ENCODE data around the gene TRAPPC10. TPM values are rescaled to one million over a fixed set of nuclear protein-coding genes. Genes with fewer than 3 reads are reported as not detected.

The TRAPPC10 gene
- total RNA-seq, 1 experiment from 2014 or later, result 32.9 TPM

DNA sequence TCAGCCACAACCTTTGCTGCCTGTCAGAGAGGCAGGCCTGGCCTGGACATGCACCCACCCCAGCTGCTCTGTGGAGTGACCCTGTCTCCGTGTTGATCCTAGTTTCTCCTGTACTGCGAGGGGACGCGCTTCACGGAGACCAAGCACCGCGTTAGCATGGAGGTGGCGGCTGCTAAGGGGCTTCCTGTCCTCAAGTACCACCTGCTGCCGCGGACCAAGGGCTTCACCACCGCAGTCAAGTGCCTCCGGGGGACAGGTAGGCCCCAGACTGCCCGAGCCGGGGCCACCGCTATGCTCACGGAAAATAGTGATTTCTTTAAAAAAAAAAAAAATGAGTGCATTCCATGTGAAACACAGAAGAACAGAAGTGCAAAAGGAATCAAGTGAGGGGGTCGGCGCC is 41.6 kb upstream of the TRAPPC10 start:
- Histone ChIP-seq H4K20me1 (ENCODE audit: control insufficient read depth, insufficient read depth, insufficient read length) (no peaks in the 10 kb centered on the region), H3K56ac (ENCODE audit: insufficient read length, low read depth, low read length) (no peak overlapping the region), H3K23ac (ENCODE audit: insufficient read length, low read depth, low read length) (no peak overlapping the region), H2AK5ac (ENCODE audit: insufficient read length, low read length) (no peak overlapping the region), H4K8ac (replicated peaks; ENCODE audit: insufficient read length, low read depth, low read length) (no peak overlapping the region), H3K79me2 (ENCODE audit: insufficient read depth, low read length) (no peaks in the 10 kb centered on the region), H3K4ac (ENCODE audit: low read depth, low read length) (no peak overlapping the region), H3K9ac (ENCODE audit: extremely low read depth, insufficient read length, low read length) (no peak overlapping the region), H3K27ac (ENCODE audit: insufficient read length, low read depth, low read length) (no peak overlapping the region), H3K27me3 (ENCODE audit: insufficient read depth, low read length) (no peaks in the 10 kb centered on the region), H3T11ph (ENCODE audit: low read length) (no peak overlapping the region), H2BK12ac (ENCODE audit: insufficient read length, low read depth, low read length) (no peak overlapping the region), H2BK120ac (ENCODE audit: low read depth, low read length, poor library complexity, severe bottlenecking) (no peak overlapping the region), H3K9me3 (ENCODE audit: control insufficient read depth, low read depth, low read length) (no peaks in the 10 kb centered on the region), H2BK5ac (ENCODE audit: insufficient read length, low read length) (no peak overlapping the region), H3K79me1 (ENCODE audit: insufficient read depth, low read depth, low read length, poor library complexity, severe bottlenecking) (no peaks in the 10 kb centered on the region), H2BK15ac (ENCODE audit: low read depth, low read length) (no peak overlapping the region), H2BK20ac (ENCODE audit: low read depth, low read length, poor library complexity, severe bottlenecking) (no peak overlapping the region), H2AFZ (ENCODE audit: low read length) (no peak overlapping the region), H3K4me2 (ENCODE audit: insufficient read depth, insufficient read length, low read length) (no peak overlapping the region), H3K4me1 (ENCODE audit: insufficient read depth, low read length) (no peaks in the 10 kb centered on the region), H3K23me2 (ENCODE audit: insufficient read length, low read depth, low read length, poor library complexity, severe bottlenecking) (no peaks in the 10 kb centered on the region), H4K5ac (ENCODE audit: insufficient read length, low read depth, low read length) (no peak overlapping the region), H3K14ac (ENCODE audit: insufficient read depth, low read length) (no peak overlapping the region; the same call in 1 of the 2 replicates), H3K18ac (ENCODE audit: insufficient read length, low read depth, low read length) (no peak overlapping the region), H4K91ac (ENCODE audit: insufficient read length, low read depth, low read length) (no peak overlapping the region)
- Mint-ChIP-seq H3K4me3 (no peak overlapping the region), H3K36me3 (ENCODE audit: insufficient read depth in 1 of 3, low read depth in 3 of 3) (no peaks in the 10 kb centered on the region), H3K4me1 (peaks cover 0 to 2% of the 10 kb centered on the region in 2 experiments; a peak in 2 of 4 replicates), H3K27ac (no peak overlapping the region), H3K9me3 (peaks cover 3 to 4% of the 10 kb centered on the region in 2 experiments; a peak in 3 of 5 replicates), H3K27me3 (ENCODE audit: low read depth) (no peaks in the 10 kb centered on the region; the same call in 1 of the 2 replicates)
- DNase-seq, result no peak
- no CpG with 5 or more reads among the region's 18 CpGs for WGBS (ENCODE audit: extremely low coverage, insufficient read length, low lambda C conversion rate)
- no peak for TF ChIP-seq CTCF (conservative IDR thresholded peaks at IDR 0.05)

Data from H9 (cell line).